NCI-H2227 (cell line): ENCODE measurements around the gene OSBPL10.

ENCODE experiments used
- DNase-seq: peaks from one replicate; lab custom pipeline; 2025; ENCODE audit not compliant: unreplicated experiment; lab: John Stamatoyannopoulos, UW

OSBPL10 gene

DNA sequence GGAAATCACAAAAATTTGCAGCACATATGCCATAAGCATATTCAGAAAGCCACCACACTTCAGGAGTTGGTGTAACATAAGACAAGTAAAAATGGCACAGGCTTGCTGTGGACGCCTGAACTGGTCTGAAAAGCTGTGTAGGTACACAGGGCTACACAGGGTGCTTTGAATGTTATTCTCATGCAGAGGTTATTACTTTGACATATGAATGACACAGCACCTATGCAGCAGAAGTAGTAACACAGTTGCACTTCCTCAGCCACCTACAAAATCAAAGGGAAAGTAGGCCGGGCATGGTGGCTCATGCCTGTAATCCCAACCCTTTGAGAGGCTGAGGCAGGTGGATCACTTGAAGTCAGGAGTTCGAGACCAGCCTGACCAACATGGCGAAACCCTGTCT lies 54.5 kb downstream of the OSBPL10 start:
- no peak for DNase-seq

- no peak for DNase-seq
Measured at GRCh38 chr3:31925271-31925630, 55.8 kb downstream of the OSBPL10 start.

DNA sequence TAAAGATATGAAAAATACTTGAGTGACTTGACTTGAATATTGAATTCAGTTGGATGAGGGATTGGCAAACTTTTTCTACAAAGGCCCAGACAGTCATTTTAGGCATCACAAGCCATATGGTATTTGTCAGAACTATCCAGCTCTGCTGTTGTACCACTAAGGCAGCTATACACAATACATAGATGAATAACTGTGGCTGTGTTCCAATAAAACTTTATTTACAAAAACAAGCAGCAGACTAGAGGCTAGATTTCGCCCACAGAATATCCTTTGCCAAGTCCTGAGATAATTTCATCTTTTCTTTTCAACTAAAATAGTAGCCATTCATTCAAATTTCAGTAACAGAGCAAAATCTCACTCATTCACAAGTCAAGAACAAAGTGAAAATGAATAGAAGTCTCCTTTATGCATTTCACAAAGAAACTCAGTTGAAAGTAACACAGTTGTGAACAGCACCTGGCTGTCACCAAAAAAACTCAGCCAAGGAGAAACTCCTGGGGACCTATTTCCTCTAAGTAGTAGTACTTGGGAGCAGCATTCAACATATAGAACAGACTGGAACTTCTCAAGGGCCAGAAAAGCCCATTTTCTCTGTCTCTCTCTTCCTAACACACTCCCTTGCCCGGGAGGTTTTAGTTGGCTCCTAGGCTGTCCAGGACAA lies 56.3 kb downstream of the OSBPL10 start:
- DNase-seq: no peak

DNA sequence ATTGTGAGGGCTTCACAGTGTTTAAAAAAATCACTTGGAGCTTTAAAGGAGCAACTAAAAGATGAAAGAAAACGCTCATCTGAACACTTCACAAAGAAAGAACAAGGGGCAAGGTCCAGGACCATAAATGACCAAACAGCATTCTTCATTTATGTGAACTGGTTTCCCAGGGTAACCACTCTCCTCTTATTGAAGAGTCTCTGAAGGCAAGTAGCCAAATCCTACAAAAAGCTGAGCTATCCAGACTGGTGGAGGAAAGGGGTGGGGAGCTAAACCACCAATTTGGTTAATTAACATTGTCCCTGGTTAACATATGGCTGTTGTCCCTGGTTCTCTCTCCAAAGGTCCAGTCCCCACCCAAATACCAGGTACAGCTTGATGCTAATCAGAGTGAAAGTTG lies 58.1 kb downstream of the OSBPL10 start:
- no peak for DNase-seq

DNA sequence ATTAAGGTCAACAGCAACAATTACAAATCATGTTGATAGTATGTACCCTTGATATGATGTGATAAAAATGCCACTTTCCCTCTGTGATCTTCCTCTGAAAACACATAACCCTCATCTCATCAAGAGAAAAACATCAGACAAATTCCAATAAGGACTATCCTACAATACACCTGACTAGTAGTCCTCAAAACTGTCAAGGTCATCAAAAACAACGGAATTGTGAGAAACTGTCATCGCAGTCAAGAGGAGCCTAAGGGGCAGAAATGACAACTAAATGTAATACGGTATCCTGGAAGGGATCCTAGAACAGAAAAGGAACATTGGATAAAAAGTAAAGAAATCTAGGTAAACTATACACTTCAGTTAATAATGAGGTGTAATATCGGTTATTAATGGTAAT lies 59.2 kb downstream of the OSBPL10 start:
- DNase-seq: no peak

DNA sequence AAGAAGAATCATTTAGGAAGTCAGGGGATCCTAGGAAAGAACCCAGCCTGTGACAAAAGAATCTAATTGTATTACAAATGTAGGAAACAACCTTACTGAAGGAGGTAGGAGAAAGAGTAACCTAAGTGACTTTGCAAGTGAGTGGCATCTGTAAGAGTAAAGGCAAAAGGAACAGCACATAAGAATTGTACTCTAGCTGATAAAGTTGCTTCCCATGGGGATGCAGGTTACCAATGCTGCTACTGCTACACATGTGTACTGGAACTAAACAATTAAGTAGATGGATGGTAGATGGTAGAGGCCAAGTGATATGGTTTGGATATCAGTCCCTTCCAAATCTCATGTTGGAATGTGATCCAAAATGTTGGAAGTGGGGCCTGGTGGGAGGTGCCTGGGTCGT lies 60.8 kb downstream of the OSBPL10 start:
- DNase-seq: no peak

DNA sequence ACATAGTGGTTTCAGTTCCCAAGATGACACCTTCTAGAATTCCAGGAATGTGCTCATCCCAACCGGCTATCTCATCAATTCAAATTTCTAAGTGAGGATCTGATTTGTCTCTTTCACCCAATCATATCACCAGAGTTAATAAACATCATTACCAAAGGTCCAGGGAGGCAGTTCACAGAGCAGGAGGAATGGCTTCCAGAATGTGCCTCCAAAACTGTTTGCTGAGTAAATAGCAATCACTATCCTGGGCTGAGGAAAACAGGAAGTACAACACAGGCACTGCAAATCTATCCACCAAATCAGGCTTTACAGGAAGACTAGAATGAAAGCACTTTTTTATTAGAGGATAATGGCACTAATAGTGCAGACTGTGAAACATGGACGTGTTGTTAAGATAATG lies 61.5 kb downstream of the OSBPL10 start:
- no peak for DNase-seq

DNA sequence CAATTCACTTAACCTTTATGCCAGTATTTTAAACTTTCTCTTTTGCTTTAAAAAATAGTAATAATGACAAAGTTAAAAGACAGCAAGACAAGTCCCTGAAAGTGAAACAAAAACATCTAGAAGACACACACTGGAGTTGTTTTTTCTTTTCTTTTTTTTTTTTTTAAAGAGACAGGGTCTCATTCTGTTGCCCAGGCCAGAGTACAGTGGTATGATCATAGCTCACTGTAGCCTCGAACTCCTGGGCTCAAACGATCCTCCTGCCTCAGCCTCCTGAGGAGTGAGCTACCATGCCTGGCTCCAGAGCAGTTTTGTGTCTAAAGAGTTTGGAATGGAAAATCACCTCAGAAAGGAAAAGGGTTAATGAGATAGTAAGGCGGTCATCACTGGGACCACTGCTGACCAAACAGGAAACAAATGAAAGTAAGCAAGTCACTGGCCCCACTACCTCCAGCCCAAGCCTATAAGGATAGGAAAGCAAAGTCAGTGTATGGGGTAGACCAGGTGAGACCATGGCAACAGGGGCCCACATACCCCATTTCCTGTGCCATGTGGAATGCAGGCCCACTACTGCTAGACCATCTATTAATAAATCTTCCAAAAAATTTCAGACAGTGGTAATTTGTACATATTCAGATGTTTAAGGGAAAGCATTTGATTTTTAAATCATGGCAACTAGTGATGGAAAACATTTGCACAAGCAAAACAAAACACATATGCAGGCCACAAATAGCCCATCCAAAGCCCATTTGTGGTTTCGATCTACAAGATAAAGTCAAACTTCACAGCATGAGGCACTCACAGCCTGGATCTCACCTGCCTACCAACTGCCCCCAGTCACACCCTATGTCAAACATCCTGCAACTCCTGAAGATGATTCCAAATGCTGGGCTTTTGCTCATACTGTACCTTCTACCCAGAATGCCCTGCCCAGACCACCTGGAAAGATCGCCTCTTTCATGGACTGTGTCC lies 62.6 kb downstream of the OSBPL10 start:
- no peak for DNase-seq

DNA sequence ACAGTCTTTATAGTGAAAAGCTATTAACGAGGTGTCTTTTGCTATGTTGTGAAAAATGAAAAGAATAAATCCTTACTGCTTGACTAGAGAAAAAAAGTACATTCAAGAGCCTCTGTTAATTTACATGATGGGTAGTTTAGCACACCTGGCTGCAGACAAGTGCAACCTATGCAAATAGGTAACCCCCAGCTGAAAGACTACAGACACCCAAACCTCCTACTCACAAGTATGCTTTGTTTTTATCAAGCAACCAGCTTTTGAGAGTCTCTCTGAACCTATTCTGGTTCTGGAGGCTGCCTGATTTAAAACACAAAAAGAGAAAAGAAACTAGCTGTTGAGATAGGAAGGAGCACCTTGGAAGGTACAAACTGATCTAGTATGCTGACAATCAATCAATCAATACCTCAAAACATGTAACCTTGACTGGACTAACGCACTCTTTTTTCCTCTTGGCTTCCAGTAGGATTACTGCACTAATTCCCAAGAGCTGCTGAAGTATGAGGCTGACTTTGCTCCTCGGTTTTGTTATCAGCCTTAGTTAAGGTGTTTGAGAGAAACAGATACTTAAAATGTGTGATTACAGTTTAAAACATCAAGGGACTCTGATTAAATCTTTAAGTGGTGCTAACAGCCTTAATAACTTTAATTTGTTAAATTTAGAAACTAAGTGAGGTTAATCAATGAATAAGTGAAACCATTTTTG lies 63.6 kb downstream of the OSBPL10 start:
- no peak for DNase-seq

DNA sequence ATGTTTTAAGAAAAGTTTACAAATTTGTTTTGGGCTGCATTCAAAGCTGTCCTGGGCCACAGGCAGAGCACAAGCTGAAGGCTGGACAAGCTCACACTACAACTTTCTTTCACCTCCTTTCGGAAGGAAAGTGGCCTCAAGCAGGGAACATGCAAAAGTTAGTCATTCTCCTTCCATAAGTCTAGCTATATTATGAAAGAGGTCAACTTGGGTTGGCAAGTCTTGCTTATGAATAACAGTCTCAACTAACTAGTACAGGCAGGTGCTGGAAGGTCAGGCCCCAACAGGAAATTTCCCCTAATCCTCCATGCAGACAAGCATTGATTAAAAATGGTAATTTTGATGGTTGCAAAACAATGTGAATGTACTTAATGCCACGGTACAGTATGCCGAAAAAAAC lies 69.4 kb downstream of the OSBPL10 start:
- DNase-seq: no peak

DNA sequence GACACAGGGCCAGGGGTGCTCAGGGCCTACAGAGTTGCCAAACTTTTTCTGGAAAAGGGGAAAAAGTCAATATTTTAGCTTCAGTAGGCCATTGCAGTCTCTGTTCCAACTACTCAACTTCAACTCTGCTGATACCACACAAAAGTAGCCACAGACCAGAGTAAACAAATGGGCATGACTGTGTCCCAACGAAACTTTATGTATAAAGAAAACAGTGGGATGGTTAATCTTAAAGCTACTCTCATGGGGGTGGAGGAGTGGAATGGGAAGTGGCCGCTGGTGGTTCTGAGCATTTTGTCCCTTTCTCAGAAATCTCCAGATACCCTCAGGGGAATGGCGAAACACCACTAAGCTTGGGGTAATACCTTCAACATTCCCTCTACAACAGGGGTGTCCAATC lies 69.9 kb downstream of the OSBPL10 start:
- no peak for DNase-seq

- no peak for DNase-seq
Measured at GRCh38 chr3:31909455-31909854, 71.6 kb downstream of the OSBPL10 start.

DNA sequence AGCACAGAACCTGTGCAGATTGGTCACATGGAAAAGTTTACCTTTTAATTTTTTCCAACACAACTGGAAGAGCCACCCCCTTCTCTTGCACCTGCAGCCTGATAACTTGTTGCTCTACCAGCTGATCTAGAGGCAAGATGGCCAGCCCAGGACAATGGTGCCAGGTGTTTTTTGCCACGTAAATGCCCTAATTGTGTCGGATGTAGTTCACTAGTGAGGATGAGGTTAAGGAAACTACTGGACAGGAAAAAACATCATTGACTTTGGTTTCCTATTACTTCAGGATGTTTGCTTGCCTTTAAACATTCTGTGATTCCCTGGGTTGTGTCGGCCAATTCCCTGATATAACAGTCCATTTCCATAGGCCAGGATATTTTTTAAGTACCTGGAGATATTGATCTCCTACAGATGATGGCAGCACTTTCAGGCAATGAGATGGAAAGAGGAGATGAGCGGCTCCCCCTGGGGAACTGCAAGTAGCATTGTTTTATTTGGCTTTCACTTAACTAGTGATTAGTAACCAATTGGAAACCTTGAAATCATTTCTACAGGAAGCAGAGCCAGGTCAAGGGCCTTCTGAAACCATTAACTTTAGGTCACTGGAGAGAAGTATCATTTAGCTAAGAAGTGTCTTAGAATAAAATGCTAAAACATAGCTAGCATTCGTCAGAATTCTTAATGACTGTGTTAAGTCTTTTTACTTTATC lies 72.5 kb downstream of the OSBPL10 start:
- DNase-seq: no peak

DNA sequence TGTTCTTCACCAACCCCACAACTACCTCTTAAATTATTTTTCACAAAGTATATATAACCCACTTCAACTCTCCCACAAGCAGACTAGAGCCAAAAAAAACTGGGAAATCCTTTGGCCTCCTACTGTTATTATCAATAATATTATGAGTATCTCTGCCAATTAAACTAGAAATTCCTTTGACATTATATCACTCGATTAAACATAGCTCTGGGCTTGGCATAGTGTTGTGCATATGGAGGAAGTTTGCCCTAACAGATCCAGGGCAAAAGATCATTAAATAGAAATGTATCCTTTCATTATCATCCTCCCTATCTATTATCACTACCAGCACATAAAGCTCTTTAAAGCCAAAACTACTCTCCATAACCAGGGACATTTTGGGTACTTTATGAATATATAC lies 74.9 kb downstream of the OSBPL10 start:
- DNase-seq: no peak

- no peak for DNase-seq
Measured at GRCh38 chr3:31903686-31904431, 77.2 kb downstream of the OSBPL10 start.

DNA sequence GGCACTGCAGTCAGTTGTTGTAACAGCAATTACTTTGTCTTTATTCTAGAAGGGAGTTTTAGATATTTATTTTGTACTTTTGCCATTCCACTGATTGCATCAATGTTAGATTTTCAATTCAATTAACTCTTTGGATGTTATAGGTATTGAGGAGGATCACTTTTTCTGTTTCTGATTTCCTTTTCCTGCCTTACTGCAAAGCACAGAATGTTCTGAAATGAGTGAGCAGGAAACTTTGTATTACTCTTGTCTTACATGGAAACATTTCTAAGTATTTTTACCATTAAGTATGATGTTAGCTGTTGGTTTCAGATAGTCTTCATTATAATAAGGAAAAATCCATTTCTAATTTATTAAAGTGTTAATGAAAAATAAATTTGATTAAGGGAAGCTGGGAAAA lies 80.5 kb downstream of the OSBPL10 start:
- DNase-seq: no peak

- DNase-seq: no peak
Measured at GRCh38 chr3:31896648-31897433, 84.2 kb downstream of the OSBPL10 start.

- no peak for DNase-seq
Measured at GRCh38 chr3:31896026-31896425, 85.0 kb downstream of the OSBPL10 start.

- no peak for DNase-seq
Measured at GRCh38 chr3:31895471-31895870, 85.6 kb downstream of the OSBPL10 start.
